Islet of Langerhans (tissue), 1 donor: Measurements from ENCODE around the gene NOTCH4.

ENCODE experiments used
- FAIRE-seq: peaks from one replicate; lab custom pipeline; 2011; peaks lifted over from hg19 to GRCh38; lab: Jason Lieb, UNC

Gene NOTCH4

DNA sequence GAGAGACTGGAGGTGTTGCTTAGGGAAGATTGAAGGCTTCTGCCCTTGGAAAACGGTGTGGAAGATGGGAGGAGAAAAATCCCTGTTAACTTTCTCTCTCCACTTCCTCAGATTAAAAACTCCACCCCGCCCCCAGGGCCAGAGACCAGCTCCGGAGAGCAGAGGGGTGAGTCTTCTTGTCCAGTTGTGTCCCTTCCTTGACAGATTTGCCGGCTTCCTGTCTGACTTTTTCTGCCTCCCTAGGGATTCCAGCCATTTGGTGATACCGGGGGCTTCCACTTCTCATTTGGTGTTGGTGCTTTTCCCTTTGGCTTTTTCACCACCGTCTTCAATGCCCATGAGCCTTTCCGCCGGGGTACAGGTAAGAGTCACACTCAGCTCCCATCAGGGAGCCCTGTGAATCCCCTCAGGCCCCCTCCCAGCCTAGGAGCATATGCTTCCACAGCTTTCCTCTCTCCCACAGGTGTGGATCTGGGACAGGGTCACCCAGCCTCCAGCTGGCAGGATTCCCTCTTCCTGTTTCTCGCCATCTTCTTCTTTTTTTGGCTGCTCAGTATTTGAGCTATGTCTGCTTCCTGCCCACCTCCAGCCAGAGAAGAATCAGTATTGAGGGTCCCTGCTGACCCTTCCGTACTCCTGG lies 44.0 kb downstream of the NOTCH4 start:
- no peak for FAIRE-seq

GRCh38 chr6:32178547-32179440 lies 45.1 kb downstream of the NOTCH4 start:
- no peak for FAIRE-seq

DNA sequence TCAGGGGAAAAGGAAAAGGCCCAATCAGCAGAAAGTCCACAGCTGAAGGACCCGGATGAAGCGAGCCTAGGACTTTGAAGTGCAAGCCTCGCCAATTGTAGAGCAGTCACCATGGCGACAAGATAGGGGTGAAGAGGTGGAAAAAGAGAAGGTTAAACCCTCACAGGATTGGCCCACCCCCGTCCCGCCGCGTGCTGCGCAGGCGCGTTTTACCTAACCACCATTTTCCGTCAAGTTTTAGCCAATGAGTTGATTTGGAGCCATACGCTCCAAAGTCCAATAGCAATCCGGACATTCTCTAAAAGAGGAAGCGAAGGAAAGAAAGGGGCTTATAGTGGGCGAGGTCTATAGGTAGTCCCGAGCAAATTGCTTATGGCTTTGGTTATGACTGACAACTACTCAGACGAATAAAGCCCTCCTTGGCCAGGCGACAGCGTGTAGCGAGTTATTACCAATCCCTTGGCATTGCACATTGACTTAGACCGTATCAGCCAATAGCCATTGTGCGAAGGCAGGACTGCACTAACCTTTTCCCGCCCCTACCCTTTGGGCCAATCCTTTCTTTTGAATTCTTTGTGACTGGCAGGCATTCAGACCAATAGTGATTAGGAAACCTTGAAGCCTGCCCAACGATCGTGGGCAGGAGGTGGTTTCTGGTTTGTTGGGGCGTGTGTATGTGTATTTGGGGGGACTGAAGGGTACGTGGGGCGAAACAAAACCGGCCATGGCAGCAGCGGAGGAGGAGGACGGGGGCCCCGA lies 45.9 kb downstream of the NOTCH4 start, which contains the start of gene RNF5:
Gene RNF5 (plus strand): TSS at position 618 of the 759 bp plus-strand sequence. CDS start 107 bp downstream, at position 725.
- FAIRE-seq = peak; percentile 98

GRCh38 chr6:32177183-32177787 lies 46.6 kb downstream of the NOTCH4 start:
- FAIRE-seq = no peak

- no peak for FAIRE-seq
Measured at GRCh38 chr6:32176476-32177182, 47.2 kb downstream of the NOTCH4 start.

- no peak for FAIRE-seq
Measured at GRCh38 chr6:32175711-32176475, 48.0 kb downstream of the NOTCH4 start, which contains the start of gene AGPAT1. TSS of gene AGPAT1 (minus strand) at chr6:32176084. CDS start at chr6:32171496, 4,588 bp downstream.

DNA sequence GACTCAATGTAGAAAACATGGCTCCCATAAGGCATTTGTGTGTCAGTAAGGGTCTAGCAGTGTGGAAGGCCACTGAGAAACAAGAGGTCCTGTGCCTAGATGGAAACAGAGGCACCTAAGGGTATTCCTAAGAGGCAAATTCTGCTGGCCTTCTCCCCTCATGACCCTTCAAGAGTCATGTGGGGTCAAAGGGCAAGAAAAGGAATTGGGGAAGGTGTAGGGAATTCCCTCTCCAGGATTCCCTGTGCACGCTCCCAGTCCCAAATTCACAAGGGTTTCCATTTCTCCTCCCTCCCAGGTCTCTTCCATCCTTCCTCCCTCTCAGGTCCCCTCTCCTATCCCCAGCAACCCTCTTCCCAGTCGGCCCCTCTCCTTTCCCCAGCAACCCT lies 48.6 kb downstream of the NOTCH4 start:
- no peak for FAIRE-seq

DNA sequence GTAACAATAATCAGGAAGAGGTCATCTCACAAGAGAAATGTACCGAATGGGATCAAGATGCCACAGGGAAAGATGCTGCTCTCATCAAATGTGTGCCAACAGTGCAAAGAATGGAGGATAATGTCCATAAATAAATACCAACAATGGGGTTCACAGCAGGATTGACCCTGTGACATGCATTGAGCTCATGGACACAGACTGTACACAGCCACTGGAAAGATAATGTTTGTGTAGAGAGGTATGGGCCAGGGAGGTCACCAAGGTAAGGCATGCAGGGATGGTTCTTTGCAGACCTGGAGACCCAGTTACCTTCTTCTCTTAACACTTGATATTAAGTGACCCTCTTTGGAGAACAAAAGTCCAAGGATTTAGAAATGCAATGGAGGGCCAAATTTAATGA lies 49.5 kb downstream of the NOTCH4 start:
- no peak for FAIRE-seq

DNA sequence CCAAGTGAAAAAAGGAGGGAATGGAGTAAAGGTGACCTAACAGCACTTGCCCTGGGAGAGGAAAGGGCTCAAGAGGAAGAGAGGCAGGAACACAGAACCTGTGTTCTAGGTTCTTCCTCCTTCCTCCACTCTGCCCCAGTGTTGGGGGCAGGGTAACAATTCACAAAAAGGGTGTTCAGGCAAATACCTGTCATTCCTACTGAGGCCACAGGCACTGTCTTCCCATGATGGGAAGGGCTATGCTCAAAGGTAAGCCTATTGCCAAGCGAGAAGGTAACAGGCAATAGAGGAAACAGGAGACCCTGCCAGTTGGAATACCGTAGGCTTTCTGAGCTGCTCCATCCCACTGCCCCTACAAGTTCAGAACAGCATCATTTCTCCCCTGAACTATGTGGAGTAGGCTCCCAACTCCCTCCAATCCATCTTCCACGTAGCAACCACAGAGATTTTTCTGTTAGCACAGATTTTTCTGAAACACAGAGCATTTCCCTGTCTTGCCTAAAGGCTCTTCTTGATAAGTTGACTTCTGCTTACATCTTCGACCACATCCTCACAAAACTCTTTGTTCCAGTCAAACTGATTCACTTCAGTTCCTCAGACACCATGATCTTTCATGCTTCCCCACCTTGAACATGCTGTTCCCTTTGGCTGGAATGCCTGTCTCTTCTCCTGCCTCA lies 50.7 kb downstream of the NOTCH4 start:
- FAIRE-seq = no peak

DNA sequence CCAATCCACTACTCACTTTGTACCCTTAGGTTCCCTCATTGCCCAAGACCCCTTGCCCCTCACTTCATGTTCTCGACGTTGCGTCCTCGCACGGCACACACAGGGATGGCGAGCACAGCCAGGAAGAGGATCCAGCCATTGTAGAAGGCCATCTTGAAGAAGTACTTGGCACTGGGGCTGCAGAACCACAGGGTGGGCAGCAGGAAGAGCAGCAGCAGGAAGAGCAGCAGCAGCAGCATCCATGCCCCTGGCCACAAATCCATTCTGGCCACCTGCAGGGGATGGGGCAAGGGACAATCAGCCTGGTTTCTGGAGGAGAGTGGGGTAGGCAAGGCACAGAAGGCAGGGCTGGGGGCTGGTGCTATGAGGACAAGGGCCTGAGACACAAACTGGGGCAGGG lies 52.6 kb downstream of the NOTCH4 start:
- no peak for FAIRE-seq

- FAIRE-seq = no peak
Measured at GRCh38 chr6:32170294-32170693, 53.6 kb downstream of the NOTCH4 start.

GRCh38 chr6:32168807-32169591 lies 54.9 kb downstream of the NOTCH4 start:
- FAIRE-seq = no peak

DNA sequence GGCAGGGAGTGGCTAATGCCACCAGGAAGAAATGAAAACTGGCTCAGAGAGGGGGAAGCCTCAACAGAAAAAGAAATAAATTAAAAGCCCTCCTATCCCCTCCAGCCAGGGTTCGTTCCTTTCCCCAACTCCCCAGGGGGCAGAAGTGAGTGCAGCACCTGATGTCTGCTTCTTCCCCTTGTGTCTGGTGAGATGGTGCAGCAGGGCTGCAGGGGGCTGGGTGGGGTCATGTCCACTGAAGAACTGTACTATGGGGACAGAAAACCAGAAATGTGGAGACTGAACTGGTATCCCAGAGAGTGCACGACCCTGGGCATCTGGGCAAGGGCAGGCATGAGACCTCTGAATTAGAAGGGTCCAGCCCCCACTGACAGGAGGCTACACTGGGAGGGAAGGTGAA lies 55.5 kb downstream of the NOTCH4 start:
- no peak for FAIRE-seq

GRCh38 chr6:32167761-32168262 lies 56.1 kb downstream of the NOTCH4 start:
- FAIRE-seq = no peak

- FAIRE-seq = no peak
Measured at GRCh38 chr6:32167154-32167760, 56.6 kb downstream of the NOTCH4 start.

DNA sequence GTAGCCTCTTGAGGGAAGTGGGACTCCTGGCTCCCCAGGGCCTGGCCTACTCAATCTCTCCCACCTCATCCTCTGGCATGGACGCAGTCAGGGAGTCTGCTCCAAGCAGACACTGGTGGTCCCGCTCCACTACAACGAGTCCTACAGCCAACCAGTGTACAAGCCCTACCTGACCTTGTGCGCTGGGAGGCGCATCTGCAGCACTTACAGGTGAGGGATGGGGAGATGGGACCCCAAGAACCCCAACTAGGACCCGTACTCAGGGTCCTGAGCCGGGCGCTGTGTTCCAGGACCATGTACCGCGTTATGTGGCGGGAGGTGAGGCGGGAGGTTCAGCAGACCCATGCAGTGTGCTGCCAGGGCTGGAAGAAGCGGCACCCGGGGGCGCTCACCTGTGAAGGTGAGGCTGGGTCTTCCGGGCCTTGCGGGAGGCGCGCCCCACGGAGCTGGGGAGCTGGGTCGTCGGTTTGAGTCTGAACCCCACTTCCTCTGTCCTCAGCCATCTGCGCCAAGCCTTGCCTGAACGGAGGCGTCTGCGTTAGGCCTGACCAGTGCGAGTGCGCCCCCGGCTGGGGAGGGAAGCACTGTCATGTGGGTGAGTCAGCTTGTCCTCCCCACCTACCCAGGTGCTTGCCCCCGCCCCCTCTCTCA lies 57.3 kb downstream of the NOTCH4 start:
- FAIRE-seq = no peak

GRCh38 chr6:32164295-32164694 lies 59.6 kb downstream of the NOTCH4 start, which contains the start of gene EGFL8:
TSS of gene EGFL8 (plus strand) at chr6:32164595. CDS start at chr6:32166166, 1,571 bp downstream.
- FAIRE-seq = no peak
